Astrocyte of the spinal cord (primary cell): ENCODE measurements around the gene TMIGD2.

Experiments used
- DNase-seq: peaks from one replicate; pipeline ENCODE4 v3.0.0; 2011; ENCODE audit warnings: low read depth, low spot score
- H3K4me3 ChIP-seq: 2 replicates; pipeline ENCODE4 v1.5.1; 2011; ENCODE audit warnings: low read depth, mild to moderate bottlenecking, low read length, moderate library complexity
- CTCF ChIP-seq: IDR thresholded peaks from 2 replicates; pipeline ENCODE4 v1.5.1; 2012; ENCODE audit warnings: low read depth, mild to moderate bottlenecking, low read length, inconsistent platforms
- in situ Hi-C: cut with HindIII; loops from 2 replicates; pipeline ENCODE4 v1.10.0; 2017; ENCODE audit warnings: low sequenced_read_pairs

Gene TMIGD2

GRCh38 chr19:4343370-4344307 is 41.5 kb upstream of the TMIGD2 start, which contains the start of gene MPND:
Gene MPND (plus strand): TSS chr19:4343562. CDS start chr19:4343594, 32 bp downstream.
- peak; percentile 83 for DNase-seq
- in situ Hi-C loops: no loop called here
- no peak for TF ChIP-seq CTCF
- H3K4me3 ChIP-seq: peak within 1 kb of the TSS; percentile 71

- in situ Hi-C loops: no loop called here
- H3K4me3 ChIP-seq: peak overlapping the region; percentile 71
- TF ChIP-seq CTCF: peak; percentile 32
- peak; percentile 100 for DNase-seq
Observed at GRCh38 chr19:4342615-4343369, 40.6 kb upstream of the TMIGD2 start.

GRCh38 chr19:4342314-4342614 is 40.1 kb upstream of the TMIGD2 start:
- TF ChIP-seq CTCF: no peak
- no peak for DNase-seq
- peak overlapping the region; percentile 71 for H3K4me3 ChIP-seq
- in situ Hi-C loops: no loop called here

- H3K4me3 ChIP-seq: peak within 1 kb of the TSS; percentile 39
- DNase-seq: no peak
- no peak for TF ChIP-seq CTCF
- in situ Hi-C loops: no loop called here
Observed at GRCh38 chr19:4338441-4339355, 36.5 kb upstream of the TMIGD2 start, which contains the start of gene STAP2. Gene STAP2 (minus strand): TSS chr19:4338827. CDS start chr19:4338753, 74 bp downstream.

GRCh38 chr19:4337906-4338440 is 35.8 kb upstream of the TMIGD2 start:
- DNase-seq: peak; percentile 24
- in situ Hi-C loops: no loop called here
- peak overlapping the region; percentile 39 for H3K4me3 ChIP-seq

More at GRCh38 chr19:4337906-4338440, 35.8 kb upstream of the TMIGD2 start:
- TF ChIP-seq CTCF: no peak
